Limb (tissue), 2 donors: ENCODE data around the gene SAFB.
"Not testable (repeated sequence)": the region's sequence is repeated elsewhere in the genome, so short reads cannot be mapped to it uniquely, and the experiment has no call there.

Experiments used
- DNase-seq, 2 donors: peaks; one replicate each; pipeline ENCODE4 v3.0.0-alpha.2; 2016; ENCODE audit errors: extremely low spot score in 2 of 2

The SAFB gene

DNA sequence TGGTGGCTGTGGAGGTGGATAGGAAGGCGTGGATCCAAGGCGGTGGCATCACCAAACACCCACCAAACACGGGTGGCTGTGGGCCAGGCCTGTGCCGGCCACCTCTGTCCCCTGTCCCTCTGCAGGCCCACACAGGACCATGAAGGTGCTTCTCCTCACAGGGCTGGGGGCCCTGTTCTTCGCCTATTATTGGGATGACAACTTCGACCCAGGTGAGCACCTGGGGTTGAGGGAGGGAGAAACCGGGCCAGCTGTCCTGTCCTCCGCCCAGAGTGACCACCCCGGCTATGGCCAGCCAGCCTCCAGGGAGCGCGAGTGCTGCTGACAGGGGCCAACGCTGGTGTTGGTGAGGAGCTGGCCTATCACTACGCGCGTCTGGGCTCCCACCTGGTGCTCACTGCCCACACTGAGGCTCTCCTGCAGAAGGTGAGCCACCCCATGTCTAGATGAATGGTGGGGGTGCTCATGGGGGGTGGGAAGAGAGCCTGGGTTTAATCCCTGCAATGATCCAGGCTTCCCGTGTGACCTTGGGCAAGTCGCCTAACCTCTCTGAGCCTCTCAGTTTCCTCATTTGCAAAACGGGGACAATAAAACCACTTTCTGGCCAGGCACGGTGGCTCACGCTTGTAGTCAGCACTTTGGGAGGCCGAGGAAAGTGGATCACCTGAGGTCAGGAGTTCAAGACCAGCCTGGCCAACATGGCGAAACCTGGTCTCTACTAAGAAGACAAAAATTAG lies 62.0 kb downstream of the SAFB start:
- DNase-seq = no peak

DNA sequence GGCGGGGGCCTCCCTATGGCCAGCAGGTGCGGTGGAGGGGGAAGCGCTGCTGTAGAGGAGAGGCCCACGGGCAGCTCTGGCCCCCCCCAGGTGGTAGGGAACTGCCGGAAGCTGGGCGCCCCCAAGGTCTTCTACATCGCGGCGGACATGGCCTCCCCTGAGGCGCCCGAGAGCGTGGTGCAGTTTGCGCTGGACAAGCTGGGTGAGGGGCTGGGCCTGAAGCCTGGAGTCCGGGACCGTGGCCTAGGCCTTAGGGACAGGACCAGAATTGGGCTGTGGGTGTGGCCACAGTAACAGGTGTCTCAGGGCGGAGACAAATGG lies 63.4 kb downstream of the SAFB start:
- no peak for DNase-seq

- peak; percentile 87 to 97 for DNase-seq
Measured at GRCh38 chr19:5686647-5687359, 63.9 kb downstream of the SAFB start.

DNA sequence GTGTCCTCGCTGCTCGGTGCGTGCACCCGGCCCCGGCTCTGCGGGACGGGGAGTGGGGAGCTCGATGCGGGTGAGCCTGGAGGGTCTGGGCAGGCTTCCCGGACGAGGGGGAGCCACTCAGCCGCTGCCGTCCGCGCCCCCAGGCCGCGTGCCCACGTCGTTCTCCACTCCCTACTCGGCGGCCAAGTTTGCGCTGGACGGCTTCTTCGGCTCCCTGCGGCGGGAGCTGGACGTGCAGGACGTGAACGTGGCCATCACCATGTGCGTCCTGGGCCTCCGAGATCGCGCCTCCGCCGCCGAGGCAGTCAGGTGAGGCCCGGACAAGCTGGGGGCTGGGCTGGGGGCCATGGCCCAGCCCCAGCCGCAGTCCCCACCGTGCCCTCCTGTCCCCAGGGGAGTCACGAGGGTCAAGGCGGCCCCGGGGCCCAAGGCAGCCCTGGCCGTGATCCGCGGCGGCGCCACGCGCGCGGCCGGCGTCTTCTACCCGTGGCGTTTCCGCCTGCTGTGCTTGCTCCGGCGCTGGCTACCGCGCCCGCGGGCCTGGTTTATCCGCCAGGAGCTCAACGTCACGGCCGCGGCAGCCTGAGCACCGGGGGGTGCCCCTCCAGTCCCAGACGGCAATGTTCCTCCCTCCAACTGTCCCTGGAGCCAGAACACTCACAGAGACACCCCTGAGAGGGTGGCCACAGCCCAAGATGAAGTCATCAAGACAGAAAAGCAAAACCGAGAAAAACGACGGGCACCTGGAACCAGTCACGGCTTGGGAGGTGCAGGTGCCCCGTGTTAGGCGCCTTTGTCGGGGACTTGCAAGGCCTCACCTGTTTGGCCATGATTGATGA lies 64.7 kb downstream of the SAFB start:
- no peak for DNase-seq

DNA sequence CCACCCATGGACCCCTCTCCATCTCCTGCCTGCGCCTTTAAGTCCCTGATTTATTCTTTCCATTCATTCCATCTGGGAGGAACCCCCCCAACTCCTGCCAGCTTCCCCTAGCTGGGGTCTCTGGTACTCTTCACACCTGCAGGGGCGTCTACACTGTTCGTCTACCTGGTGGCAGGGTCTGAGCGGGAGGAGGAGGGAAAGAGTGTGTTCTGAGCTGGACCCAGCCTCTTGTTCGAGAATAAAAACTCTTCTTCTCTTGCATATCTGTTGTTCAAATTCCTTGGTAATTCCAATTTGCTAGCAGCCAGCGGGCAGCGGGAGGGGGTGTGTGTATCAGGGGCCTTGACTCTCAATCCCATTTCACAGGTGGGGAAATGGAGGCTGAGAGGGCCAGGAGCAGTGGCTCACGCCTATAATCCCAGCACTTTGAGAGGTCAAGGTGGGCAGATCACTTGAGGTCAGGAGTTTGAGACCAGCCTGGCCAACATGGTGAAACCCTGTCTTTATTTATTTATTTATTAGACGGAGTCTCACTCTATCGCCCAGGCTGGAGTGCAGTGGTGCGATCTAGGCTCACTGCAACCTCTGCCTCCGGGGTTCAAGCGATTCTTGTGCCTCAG lies 65.5 kb downstream of the SAFB start:
- not testable (repeated sequence) for DNase-seq

DNA sequence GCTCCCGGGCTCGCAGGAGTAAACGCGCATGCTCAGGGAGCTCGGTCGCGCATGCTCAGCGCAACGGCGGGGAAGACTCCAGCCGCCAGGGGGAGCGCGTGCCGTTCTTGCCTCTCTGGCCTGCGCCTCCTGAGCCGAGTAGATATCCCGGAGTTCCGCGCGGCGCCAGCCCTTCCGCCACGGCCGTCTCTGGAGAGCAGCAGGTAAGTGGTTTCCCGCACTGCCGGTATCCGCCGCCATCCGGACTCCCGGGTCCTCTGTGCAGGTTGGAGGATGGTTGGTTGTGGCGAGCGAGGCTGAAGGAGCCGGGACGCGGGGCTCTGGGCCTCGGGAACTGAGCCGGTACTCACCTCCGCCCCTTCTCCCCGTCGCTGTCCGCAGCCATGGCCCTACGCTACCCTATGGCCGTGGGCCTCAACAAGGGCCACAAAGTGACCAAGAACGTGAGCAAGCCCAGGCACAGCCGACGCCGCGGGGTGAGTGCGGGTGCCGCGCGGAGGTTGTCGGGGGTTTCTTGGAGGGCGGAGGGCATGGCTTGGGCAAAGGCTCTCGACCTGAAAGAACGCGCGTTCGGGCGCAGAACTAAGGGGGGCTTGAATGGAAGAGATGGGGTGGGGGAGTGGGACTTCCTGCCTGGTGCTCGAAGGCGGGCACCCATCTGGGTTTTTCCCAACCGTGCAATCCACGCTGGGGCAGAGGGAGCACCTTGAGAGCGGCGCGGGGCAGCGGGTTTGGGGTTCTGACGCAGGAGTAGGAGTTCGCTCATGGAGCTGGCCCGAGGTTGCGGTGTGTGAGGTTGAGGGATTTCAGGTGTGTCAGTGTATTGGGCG lies 67.5 kb downstream of the SAFB start, which contains the start of gene RPL36:
Gene RPL36, plus strand, starts transcription at position 171 of the 830 bp plus-strand sequence. Its CDS starts 213 bp downstream, at position 384.
- peak; percentile 97 to 100 for DNase-seq

DNA sequence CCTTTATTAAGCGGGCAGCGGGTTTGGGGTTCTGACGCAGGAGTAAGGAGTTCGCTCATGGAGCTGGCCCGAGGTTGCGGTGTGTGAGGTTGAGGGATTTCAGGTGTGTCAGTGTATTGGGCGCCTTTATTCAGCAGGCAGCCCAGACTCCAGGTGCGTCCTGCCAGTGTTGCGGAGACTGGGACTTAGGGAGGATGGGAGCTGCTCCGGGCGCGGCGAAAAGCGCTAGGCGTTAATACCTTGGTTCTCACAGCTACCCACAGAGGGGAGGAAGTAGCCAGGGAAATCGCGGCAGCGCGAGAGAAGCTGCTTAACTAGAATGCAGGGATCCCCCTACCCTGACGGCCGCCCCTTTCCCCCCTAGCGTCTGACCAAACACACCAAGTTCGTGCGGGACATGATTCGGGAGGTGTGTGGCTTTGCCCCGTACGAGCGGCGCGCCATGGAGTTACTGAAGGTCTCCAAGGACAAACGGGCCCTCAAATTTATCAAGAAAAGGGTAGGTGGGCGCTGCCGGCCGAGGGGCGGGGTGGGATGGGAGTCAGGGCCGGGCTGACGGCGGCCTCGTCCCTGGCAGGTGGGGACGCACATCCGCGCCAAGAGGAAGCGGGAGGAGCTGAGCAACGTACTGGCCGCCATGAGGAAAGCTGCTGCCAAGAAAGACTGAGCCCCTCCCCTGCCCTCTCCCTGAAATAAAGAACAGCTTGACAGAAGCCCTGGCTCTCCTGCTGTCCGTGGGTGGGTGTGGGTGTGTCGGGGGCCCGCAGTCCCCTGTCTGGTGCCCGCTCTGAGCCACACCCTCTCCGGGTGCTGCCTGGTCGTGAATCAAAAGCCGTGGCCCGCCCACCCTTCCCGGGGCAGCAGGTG lies 68.3 kb downstream of the SAFB start:
- peak; percentile 49 to 72 for DNase-seq

DNA sequence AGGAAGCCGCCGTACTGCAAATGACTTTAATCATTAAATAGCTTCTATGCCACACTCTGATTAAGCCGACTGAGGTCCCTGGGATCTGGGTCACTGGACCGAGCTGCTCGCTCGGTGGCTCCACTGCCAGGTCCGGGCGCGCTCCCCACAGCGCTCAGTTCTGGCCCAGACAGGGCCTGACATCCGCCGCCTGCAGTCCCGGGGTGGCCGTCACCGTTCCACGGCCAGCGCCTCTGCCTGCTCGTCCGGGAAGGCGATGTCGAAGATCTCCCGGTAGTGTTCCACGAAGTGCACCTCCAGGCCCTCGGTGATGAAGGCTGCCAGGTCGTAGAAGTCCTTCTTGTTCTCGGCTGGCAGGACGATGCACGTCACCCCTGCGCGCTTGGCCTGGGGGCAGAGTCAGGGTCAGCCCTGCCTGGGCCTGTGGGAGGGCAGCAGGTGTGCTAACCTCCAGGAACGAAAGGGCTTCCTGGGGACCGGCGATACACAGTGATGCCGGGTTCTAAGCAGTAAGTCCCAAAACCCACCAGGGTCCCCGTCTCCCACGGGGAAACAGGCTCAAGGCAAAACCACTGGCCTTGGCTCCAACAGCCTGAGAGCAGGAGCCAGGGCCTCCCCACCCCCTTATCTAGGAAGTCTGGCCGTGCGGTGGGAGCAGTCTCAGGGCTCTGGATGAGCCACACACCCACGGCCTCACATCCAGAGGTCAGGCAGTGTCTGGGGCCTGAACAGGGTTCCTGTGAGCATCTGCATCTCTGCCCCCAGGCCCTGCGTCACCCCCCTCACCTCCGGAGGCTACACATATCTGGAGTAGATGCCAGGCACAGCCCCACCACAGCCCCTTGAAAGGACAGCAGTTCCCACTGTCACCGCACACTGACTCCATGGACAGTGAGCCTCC lies 69.2 kb downstream of the SAFB start:
- no peak for DNase-seq

- no peak for DNase-seq
Measured at GRCh38 chr19:5692723-5693194, 69.9 kb downstream of the SAFB start.

GRCh38 chr19:5693195-5694166 lies 70.6 kb downstream of the SAFB start:
- DNase-seq = no peak

DNA sequence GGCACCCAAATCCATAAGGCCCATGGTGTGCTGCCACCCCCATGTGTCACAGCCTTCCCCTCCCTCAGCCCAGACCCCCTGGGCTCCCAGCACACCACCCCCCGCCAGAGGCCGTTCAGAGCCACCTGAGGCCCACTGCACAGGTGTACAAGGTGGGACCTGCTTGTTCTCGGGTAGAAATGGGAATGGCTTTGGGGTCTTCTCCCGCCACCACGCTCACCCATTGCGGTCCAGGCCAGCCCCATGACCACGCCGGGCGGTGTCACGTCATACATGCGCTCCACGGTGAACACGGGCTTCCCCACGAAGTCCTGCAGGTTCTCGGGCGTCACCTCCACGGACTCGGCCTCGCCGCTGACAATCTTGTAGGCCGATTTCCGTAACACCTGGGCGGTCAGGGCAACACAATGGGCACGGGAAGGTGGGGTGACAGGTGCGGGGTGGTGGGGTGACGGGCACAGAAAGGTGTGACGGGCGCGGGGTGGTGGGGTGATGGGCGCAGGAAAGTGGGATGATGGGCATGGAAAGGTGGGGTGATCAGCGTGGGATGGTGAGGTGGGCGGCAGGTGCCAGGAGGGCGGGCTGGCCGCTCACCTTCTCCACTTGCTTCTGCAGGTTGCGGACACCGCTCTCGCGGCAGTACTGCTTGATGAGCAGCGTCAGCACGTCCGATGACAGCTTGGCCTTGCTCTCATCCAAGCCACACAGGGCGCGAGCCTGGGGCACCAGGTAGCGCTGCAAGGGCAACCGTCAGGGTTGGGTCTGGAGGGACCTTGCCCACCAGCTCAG lies 71.5 kb downstream of the SAFB start:
- no peak for DNase-seq

- no peak for DNase-seq
Measured at GRCh38 chr19:5694956-5695648, 72.2 kb downstream of the SAFB start.

DNA sequence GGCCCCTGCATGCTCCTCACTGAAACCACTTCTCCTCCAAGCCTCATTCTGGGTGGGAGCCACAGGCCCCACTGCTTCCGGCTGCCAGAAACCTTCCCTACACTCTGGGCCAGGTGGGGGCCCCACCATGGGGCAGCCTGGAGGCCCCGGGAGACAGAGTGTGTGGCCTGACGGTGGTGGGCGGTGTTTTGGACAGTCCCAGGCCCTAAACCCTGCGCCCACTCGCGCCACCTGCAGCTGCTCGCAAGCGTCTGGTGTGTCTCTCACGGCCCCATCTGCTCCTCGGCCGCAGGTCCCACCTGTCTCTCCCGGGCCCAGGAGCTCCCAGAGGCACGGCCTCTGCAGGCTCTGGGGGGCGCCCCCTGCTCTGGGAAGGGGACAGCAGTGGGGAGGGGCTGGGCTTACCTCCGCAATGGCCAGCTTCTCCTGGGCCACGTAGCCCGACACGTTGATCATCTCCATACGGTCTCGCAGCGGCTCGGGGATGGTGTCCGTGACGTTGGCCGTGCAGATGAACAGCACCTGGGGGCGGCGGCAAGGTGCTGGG lies 72.8 kb downstream of the SAFB start:
- no peak for DNase-seq

GRCh38 chr19:5696196-5697021 lies 73.5 kb downstream of the SAFB start:
- no peak for DNase-seq
